GM21825 (cell line): ENCODE measurements around the gene MEI1.
A peak's percentile ranks its signal among the peaks of the same experiment; 100 is the strongest.
"Not testable (repeated sequence)": the region's sequence is repeated elsewhere in the genome, so short reads cannot be mapped to it uniquely, and the experiment has no call there.

Experiments
- ATAC-seq: cut with Tn5 transposase; IDR thresholded peaks from one replicate; pipeline ENCODE4 v1.9.1; 2021; ENCODE audit warnings: mild to moderate bottlenecking, moderate library complexity; ENCODE audit not compliant: unreplicated experiment

MEI1 gene

DNA sequence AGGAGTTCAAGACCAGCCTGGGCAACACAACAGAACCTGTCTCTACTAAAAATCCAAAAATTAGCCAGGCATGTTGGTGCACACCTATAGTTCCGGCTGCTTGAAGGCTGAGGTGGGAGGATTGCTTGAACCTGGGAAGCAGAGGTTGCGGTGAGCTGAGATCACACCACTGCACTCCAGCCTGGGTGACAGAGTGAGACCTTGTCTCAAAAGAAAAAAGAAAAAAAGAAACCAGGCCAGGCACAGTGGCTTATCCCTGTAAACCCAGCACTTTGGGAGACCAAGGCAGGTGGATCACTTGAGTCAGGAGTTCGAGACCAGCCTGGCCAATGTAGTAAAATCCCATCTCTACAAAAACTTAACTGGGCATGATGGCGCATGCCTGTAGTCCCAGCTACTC, 33.9 kb downstream of the MEI1 start:
- ATAC-seq = not testable (repeated sequence)

DNA sequence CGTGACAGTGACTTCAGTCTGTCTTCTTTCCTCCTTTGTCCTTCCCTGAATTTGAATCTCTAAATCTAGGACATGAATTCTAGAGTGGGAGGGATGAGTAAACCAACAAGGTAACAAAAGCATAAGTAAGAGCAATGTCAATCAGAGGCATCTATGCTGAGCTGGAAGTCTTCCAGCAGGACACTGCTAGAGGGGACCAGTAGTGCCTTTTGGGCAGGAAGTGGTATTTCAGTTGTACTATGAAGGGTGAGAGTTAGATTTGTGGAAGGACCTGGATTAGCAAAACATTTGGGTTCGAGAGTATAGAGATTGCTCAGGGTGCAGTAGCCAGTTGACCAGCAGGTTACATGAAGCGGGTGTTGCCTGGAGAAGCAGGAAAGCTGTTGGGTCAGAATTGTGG, 40.3 kb downstream of the MEI1 start:
- ATAC-seq = no peak

DNA sequence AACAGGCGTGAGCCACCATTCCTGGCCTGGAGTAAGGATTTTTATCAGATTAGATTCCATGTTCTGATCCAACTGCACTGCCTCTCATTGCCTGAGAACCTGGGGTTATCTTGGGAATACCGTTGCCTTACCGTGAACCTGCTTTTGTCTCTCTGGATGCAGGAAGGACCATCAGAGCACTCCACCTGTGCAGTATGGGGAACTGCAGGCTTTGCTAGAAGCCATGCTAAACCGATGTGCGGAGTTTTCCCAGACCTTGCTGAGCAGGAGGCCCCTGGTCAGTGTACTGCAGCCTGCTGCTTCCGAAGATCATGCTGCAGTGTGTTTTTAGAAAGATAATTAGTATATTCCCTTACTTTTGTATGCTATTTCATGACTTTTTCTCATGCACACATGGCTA, 43.6 kb downstream of the MEI1 start:
- ATAC-seq = no peak

DNA sequence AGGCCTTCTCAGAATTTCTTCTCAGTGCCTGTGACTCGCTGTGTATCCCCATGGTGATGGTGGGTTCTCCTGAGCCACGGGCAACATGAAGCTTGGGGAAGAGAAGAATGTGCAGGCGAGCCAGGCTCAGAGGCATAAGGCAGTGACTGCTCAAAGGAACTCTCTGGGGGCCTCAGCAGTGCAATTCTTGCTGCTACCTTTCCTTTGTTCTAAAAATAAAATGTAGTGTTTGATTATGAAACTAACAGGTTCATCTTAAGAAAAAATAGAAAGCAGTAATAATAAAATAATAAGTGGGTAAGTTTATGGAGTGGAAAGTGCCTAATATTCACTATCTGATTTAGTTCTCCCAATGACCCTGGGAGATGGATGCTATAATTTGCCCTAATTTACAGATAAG, 46.7 kb downstream of the MEI1 start:
- peak; percentile 14 for ATAC-seq

GRCh38 chr22:41746567-41747400, 47.5 kb downstream of the MEI1 start:
- peak; percentile 59 for ATAC-seq

- ATAC-seq = no peak
Observed at GRCh38 chr22:41752011-41752970, 53.0 kb downstream of the MEI1 start.

DNA sequence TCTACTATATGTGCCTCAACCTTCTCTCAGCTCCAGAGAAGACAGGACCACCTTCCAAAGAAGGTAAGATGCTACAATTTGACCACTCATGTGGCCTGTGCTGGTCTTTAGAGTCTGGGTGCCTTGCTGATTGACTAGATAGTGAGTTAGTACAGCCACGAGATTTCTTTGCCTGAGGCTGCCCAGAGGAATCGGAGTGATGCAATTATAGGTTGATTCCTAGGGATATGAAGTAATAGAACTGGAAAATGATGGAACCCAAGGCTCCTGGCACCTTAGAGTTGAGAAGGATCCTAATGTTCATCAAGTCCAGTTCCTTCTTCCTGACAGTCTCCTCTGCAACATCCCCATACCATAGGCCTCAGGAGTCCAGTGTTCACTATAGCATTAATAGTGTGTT, 54.7 kb downstream of the MEI1 start:
- ATAC-seq = no peak

DNA sequence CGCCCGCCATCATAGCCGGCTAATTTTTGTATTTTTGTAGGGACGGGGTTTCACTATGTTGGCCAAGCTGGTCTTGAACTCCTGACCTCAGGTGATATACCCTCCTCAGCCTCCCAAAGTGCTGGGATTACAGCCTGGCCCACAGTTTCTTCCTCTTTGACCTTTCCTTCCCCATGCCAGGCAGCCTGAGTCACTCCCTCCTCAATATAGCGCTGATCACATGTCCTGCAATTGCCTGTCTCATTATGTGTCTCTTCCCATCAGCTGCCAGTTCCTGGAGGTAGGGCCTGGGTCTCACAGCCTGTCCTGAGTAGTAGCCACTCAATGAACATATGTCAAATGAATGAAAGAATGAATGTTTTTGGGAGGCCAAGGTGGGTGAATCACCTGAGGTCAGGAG, 58.2 kb downstream of the MEI1 start:
- no peak for ATAC-seq

DNA sequence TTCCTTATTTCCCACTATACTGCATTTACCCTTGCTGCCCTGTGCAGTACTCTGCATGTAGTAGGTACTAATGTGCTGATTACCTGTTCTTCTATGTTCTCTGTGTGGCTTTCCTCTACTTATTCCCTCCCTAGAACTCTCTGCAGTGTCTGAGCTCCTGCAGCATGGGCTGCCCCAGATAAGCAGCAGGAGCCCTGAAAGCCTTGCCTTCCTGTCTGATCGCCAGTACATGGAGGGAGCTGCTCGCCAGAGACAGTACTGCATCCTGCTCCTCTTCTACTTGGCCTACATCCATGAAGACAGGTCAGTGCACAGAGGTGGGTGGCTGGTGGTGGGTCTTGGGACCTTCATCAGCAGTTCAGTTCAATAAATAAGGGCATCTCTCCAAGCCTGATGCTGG, 58.9 kb downstream of the MEI1 start:
- no peak for ATAC-seq

- no peak for ATAC-seq
Observed at GRCh38 chr22:41762980-41763779, 63.9 kb downstream of the MEI1 start.

GRCh38 chr22:41766476-41766875, 67.2 kb downstream of the MEI1 start:
- no peak for ATAC-seq

DNA sequence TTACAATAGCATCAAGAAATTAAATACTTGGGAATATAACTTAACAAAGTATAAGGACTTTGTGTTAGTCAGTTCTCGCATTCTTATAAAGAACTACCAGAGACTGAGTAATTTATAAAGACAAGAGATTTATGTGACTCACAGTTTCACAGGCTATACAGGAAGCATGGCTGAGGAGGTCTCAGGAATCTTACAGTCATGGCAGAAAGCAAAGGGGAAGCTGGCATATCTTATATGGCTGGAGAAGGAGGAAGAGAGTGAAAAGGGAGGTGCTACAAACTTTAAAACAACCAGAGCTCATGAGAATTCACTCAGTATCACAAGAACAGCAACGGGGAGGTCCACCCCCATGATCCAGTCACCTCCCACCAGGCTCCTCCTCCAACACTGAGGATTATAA, 69.1 kb downstream of the MEI1 start:
- no peak for ATAC-seq

GRCh38 chr22:41770715-41771468, 71.6 kb downstream of the MEI1 start:
- ATAC-seq = no peak

- ATAC-seq = no peak
Observed at GRCh38 chr22:41772198-41772597, 72.9 kb downstream of the MEI1 start.

DNA sequence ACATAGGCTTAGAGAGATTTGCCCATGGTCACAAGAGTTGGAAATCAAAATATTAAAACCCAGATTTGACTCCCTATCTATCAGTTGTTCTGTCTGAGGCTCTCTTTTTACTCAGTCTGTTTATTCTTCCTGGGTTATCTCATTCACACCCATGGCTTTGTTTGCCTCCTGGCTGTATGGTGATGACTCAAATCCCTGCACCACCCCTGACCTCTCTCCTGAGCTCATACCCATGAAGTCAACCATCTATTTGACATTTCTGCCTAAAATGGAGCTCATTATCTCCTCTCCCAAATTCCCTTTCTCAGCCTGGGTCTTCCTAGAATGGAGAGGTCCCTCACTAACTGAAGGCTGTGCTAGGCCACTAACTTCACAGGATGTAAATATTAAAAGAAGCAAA, 73.3 kb downstream of the MEI1 start:
- ATAC-seq = no peak

DNA sequence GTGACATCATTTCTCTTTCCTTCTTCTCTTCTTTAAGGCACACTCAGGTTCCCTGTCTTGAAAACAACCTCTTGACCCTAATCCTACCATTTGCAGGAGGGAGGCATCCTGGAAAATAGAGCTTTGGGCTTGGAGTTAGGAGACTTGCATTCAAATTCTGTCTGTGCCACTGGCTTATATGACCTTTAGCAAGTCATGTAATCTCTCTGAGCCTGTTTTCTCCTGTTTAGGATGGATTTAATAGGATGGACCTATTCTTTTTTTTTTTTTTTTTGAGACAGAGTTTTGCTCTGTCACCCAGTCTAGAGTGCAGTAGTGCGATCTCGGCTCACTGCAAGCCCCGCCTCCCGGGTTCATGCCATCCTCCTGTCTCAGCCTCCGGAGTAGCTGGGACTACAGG, 76.0 kb downstream of the MEI1 start:
- no peak for ATAC-seq

- ATAC-seq = no peak
Observed at GRCh38 chr22:41775976-41776375, 76.7 kb downstream of the MEI1 start.

DNA sequence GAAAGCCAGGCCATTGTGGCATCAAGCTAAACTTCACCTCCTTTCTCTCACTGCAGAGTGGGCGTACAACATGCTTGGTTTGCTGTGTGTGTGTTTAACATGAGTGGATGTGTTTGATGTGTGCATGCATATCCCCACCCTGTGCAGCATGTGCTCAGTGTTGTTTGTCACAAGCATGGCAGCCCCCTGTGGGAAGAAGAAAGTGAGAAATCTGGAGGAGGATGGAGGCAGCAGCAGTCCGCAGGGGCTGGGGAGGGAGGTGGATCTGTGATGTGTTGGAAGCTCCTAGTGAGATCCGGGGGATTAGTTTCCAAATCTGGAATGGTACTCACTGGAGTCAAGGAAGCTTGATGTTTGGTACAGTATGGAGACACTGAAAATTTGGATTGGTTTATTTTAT, 77.1 kb downstream of the MEI1 start:
- no peak for ATAC-seq

- no peak for ATAC-seq
Observed at GRCh38 chr22:41777749-41778425, 78.6 kb downstream of the MEI1 start.
